GM13976 (cell line): ENCODE data around the gene SLC25A13.

Experiments
- DNase-seq: peaks from one replicate; pipeline ENCODE4 v3.0.0; 2012; ENCODE audit warnings: low spot score
- CTCF ChIP-seq: IDR thresholded peaks from 2 replicates; pipeline ENCODE4 v1.5.1; 2012; ENCODE audit warnings: borderline replicate concordance, mild to moderate bottlenecking; ENCODE audit not compliant: insufficient read depth; ENCODE audit errors: extremely low read depth, missing control alignments, control extremely low read depth
- in situ Hi-C: fragments of 300-500 bp; cut with MboI; formaldehyde crosslinking; loops from one replicate; pipeline ENCODE4 v1.12.0; 2022; ENCODE audit warnings: low sequenced_read_pairs, mixed read lengths, inconsistent platforms; ENCODE audit not compliant: unreplicated experiment

SLC25A13 gene

GRCh38 chr7:96198047-96198636, 123.8 kb downstream of the SLC25A13 start:
- in situ Hi-C loops: no loop called here
- no peak for TF ChIP-seq CTCF
- DNase-seq: no peak

GRCh38 chr7:96196676-96197075, 125.2 kb downstream of the SLC25A13 start:
- no peak for DNase-seq
- in situ Hi-C loops: no loop called here
- TF ChIP-seq CTCF: no peak

GRCh38 chr7:96189129-96189820, 132.6 kb downstream of the SLC25A13 start:
- DNase-seq: no peak
- TF ChIP-seq CTCF: no peak
- in situ Hi-C loops: no loop called here

GRCh38 chr7:96188591-96188991, 133.3 kb downstream of the SLC25A13 start:
- in situ Hi-C loops: no loop called here
- no peak for DNase-seq
- TF ChIP-seq CTCF: no peak

GRCh38 chr7:96188174-96188581, 133.7 kb downstream of the SLC25A13 start:
- no peak for DNase-seq
- in situ Hi-C loops: no loop called here
- no peak for TF ChIP-seq CTCF

- no peak for TF ChIP-seq CTCF
- in situ Hi-C loops: no loop called here
- no peak for DNase-seq
Measured at GRCh38 chr7:96187735-96188134, 134.2 kb downstream of the SLC25A13 start.

- in situ Hi-C loops: no loop called here
- DNase-seq: no peak
- no peak for TF ChIP-seq CTCF
Measured at GRCh38 chr7:96184783-96185182, 137.1 kb downstream of the SLC25A13 start.
